SU-DHL-6 (cell line): ENCODE measurements around the gene CYP8B1.

Experiments used
- H2AFZ ChIP-seq: fragments of 200-600 bp; sonication (generic); 2 replicates; pipeline ENCODE4 v1.6.1; 2014; ENCODE audit warnings: low read depth, mild to moderate bottlenecking, moderate library complexity, mixed read lengths, antibody characterized with exemption, low read length; ENCODE audit not compliant: severe bottlenecking
- H3F3A ChIP-seq: fragments of 200-600 bp; shearing (Covaris generic); 2 replicates; pipeline ENCODE4 v1.6.0; 2016; ENCODE audit warnings: antibody characterized with exemption, mild to moderate bottlenecking; ENCODE audit not compliant: insufficient read depth
- H3K27ac ChIP-seq: fragments of 200-600 bp; sonication (generic); 2 replicates; pipeline ENCODE4 v1.5.1; 2016; ENCODE audit warnings: low read depth, mild to moderate bottlenecking, low read length, moderate library complexity, mixed read lengths
- H3K27me3 ChIP-seq: fragments of 200-600 bp; sonication (generic), shearing (Covaris generic); 2 replicates; pipeline ENCODE4 v1.6.0; 2014; ENCODE audit warnings: mild to moderate bottlenecking, low read length
- H3K36me3 ChIP-seq: fragments of 200-600 bp; sonication (generic); 2 replicates; pipeline ENCODE4 v1.6.1; 2014; ENCODE audit warnings: mild to moderate bottlenecking, low read length, mixed read lengths
- H3K4me2 ChIP-seq: fragments of 300-600, 200-600 bp; shearing (Covaris generic), sonication (generic); 2 replicates; pipeline ENCODE4 v1.6.0; 2014; ENCODE audit warnings: low read length, low read depth, mild to moderate bottlenecking; ENCODE audit not compliant: poor library complexity, severe bottlenecking
- H3K4me3 ChIP-seq: fragments of 200-600 bp; sonication (generic); 2 replicates; pipeline ENCODE4 v1.5.1; 2014; ENCODE audit warnings: antibody characterized with exemption, low read length, mild to moderate bottlenecking, mixed read lengths; ENCODE audit not compliant: insufficient read depth, poor library complexity, severe bottlenecking
- H3K79me2 ChIP-seq: fragments of 200-600 bp; sonication (generic); 2 replicates; pipeline ENCODE4 v1.6.1; 2014; ENCODE audit warnings: mild to moderate bottlenecking, low read length, moderate library complexity; ENCODE audit not compliant: insufficient read depth
- H3K9ac ChIP-seq: fragments of 200-600 bp; sonication (generic); 2 replicates; pipeline ENCODE4 v1.7.0; 2014; ENCODE audit warnings: mild to moderate bottlenecking, low read length
- H3K9me2 ChIP-seq: fragments of 200-600 bp; sonication (generic); replicated peaks from 2 replicates; pipeline ENCODE4 v1.6.1; 2014; ENCODE audit warnings: low read length; ENCODE audit not compliant: insufficient read depth
- H3K9me3 ChIP-seq: fragments of 200-600 bp; sonication (generic); 2 replicates; pipeline ENCODE4 v1.6.1; 2014; ENCODE audit warnings: low read length, mixed read lengths; ENCODE audit not compliant: insufficient read depth
- H4K20me1 ChIP-seq: fragments of 200-600 bp; sonication (generic); 2 replicates; pipeline ENCODE4 v1.6.1; 2014; ENCODE audit warnings: low read depth, mild to moderate bottlenecking, antibody characterized with exemption, low read length, moderate library complexity, mixed read lengths
- CTCF ChIP-seq: fragments of 200-600 bp; sonication (generic); IDR thresholded peaks from one replicate; pipeline ENCODE4 v1.5.1; 2017; ENCODE audit warnings: antibody characterized with exemption, mild to moderate bottlenecking, low read length, moderate library complexity; ENCODE audit not compliant: insufficient read depth, poor library complexity, severe bottlenecking
- EZH2phosphoT487 ChIP-seq: fragments of 200-600 bp; sonication (generic), shearing (Covaris generic); conservative IDR thresholded peaks from 2 replicates; pipeline ENCODE4 v1.6.1; 2018; ENCODE audit warnings: mild to moderate bottlenecking, antibody characterized with exemption, low read length, moderate library complexity, mixed read lengths

The CYP8B1 gene

DNA sequence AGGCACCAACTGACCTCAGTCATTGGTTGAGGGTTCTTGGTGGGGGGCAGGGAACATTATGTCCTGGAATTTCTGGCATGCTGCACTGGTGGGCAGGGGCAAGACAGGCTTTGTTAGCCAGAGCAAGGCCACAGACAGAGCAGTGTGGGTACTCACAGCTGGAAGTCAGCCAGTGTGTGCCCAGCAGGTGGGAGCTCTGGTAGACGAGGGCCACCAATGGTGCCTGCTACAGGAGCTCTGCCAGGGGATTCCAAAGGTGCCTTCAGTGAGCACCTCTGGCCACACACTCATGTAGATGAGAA, 31.3 kb downstream of the CYP8B1 start:
- no peaks in the 10 kb centered on the region for H3F3A ChIP-seq
- no peaks in the 10 kb centered on the region for H3K9me3 ChIP-seq
- no peak overlapping the region for H3K4me3 ChIP-seq
- H3K4me2 ChIP-seq = no peak overlapping the region
- H2AFZ ChIP-seq = no peak overlapping the region
- no peaks in the 10 kb centered on the region for H3K27me3 ChIP-seq
- H4K20me1 ChIP-seq = no peaks in the 10 kb centered on the region
- H3K79me2 ChIP-seq = no peaks in the 10 kb centered on the region
- no peak overlapping the region for H3K9ac ChIP-seq
- no peak overlapping the region for H3K27ac ChIP-seq
- TF ChIP-seq EZH2phosphoT487 (no peak), CTCF (no peak)
- no peaks in the 10 kb centered on the region for H3K9me2 ChIP-seq
- no peaks in the 10 kb centered on the region for H3K36me3 ChIP-seq

DNA sequence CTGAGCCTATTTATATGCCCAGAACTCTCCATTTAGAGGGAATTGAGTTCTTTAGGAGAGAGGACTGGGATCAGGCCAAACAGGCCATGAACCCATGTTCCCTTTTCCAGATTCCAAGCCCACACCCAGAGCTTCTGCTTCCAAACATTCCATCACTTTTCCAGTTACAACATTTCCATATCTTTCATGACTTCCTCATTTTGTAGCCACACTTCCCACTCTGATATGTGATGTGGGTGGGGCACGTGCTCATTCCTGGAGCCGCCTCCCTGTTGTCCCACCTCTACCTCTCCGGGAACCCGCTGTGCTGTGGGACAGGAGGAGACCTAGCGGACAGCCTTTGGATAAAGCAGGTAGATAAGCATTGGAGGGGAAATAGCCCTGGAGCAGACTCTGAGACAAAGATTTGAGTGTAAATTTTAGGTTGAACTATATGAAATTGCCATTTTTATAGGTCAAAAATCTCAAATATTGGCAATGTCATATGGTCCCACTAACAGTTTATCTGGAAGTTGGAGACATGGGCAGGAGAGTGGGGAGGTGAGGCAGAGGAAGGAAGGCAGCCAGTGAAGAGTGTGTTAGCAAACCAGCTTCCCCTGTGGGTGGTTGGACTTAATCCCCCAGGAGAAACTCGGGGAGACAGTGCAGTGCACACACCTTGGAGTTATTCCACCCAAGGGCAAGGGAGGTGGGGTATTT, 31.8 kb downstream of the CYP8B1 start:
- H3K9me3 ChIP-seq = no peaks in the 10 kb centered on the region
- no peaks in the 10 kb centered on the region for H3K9me2 ChIP-seq
- H3K36me3 ChIP-seq = no peaks in the 10 kb centered on the region
- H3F3A ChIP-seq = no peaks in the 10 kb centered on the region
- no peak overlapping the region for H3K4me3 ChIP-seq
- H3K79me2 ChIP-seq = no peaks in the 10 kb centered on the region
- no peak overlapping the region for H3K9ac ChIP-seq
- no peaks in the 10 kb centered on the region for H4K20me1 ChIP-seq
- no peak for TF ChIP-seq CTCF
- H2AFZ ChIP-seq = no peak overlapping the region
- H3K4me2 ChIP-seq = no peak overlapping the region
- no peak overlapping the region for H3K27ac ChIP-seq
- no peaks in the 10 kb centered on the region for H3K27me3 ChIP-seq

DNA sequence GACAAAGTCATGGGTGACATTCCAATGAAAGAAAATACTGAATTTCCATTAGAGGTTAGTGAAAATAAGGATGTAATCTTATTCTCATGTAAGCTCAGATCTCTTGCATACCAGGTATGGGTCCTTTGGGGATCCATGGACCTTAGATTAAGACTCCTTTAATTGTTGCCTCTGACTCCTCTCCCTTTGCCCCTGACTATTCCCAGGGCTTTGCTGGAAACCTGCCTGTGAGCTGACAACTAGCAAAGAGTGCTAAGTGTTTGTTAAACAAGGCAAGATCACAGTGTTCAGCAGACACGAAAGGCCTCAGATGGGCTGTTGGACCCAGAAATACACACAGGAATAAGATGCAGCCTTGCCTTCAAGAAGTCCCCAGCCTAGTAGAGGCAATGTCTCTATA, 34.3 kb downstream of the CYP8B1 start:
- no peaks in the 10 kb centered on the region for H3F3A ChIP-seq

More for the DNA sequence above, 34.3 kb downstream of the CYP8B1 start:
- Histone ChIP-seq H3K79me2 (no peaks in the 10 kb centered on the region), H3K4me3 (no peak overlapping the region), H3K4me2 (no peak overlapping the region), H4K20me1 (no peaks in the 10 kb centered on the region), H3K9ac (no peak overlapping the region), H3K36me3 (no peaks in the 10 kb centered on the region), H2AFZ (no peak overlapping the region), H3K9me3 (no peaks in the 10 kb centered on the region), H3K9me2 (no peaks in the 10 kb centered on the region), H3K27me3 (no peaks in the 10 kb centered on the region), H3K27ac (no peak overlapping the region)
- TF ChIP-seq CTCF (no peak), EZH2phosphoT487 (no peak)
